Right atrium auricular region (tissue), 2 donors: ENCODE measurements around the gene TK2. TPM values are rescaled to one million over a fixed set of nuclear protein-coding genes. Genes with fewer than 3 reads are reported as not detected.
A peak's percentile ranks its signal among the peaks of the same experiment; 100 is the strongest.

ENCODE experiments used
- DNase-seq: peaks from one replicate; pipeline ENCODE4 v3.0.0-alpha.2; 2019; ENCODE audit warnings: low spot score
- H3K27ac ChIP-seq, 2 donors: fragments of 200-600 bp; sonication (generic); 1 replicate in 1 of 2; 2 replicates in 1 of 2; pipeline ENCODE4 v1.5.1; 2016 to 2019
- H3K27me3 ChIP-seq, 2 donors: fragments of 200-600 bp; sonication (generic); one replicate each; pipeline versions ENCODE4 v1.5.1 to v1.6.0; 2017 to 2019
- H3K36me3 ChIP-seq: fragments of 200-600 bp; sonication (generic); one replicate; pipeline ENCODE4 v1.5.1; 2016
- H3K4me1 ChIP-seq, 2 donors: fragments of 200-600 bp; sonication (generic); one replicate each; pipeline versions ENCODE4 v1.5.1 to v1.6.0; 2017 to 2019
- H3K4me3 ChIP-seq, 2 donors: fragments of 200-600 bp; sonication (generic); 1 replicate in 1 of 2; 2 replicates in 1 of 2; pipeline ENCODE4 v1.5.1; 2017 to 2019; ENCODE audit warnings: mild to moderate bottlenecking in 1 of 2, moderate library complexity in 1 of 2
- H3K9me3 ChIP-seq, 2 donors: fragments of 200-600 bp; sonication (generic); one replicate each; pipeline ENCODE4 v1.5.1; 2019
- CTCF ChIP-seq, 2 donors: fragments of 200-600 bp; sonication (generic); IDR thresholded peaks; one replicate each; pipeline ENCODE4 v1.5.1; 2019; ENCODE audit warnings: antibody characterized with exemption in 2 of 2
- total RNA-seq, 2 donors: library from RNA; depleted of rRNA; stranded (reverse); fragments of >200 nt; gene quantifications; one replicate each; pipeline ENCODE4 v1.1.0, GENCODE V29; 2016

Gene TK2
- total RNA-seq, 2 donors from 2014 or later = 20.7 to 24.5 TPM

- no peaks in the 10 kb centered on the region for H3K27me3 ChIP-seq
- no peak for DNase-seq
- H3K9me3 ChIP-seq = no peaks in the 10 kb centered on the region
- H3K4me1 ChIP-seq = no peaks in the 10 kb centered on the region
- no peak overlapping the region for H3K27ac ChIP-seq
- no peaks in the 10 kb centered on the region for H3K36me3 ChIP-seq
- H3K4me3 ChIP-seq = no peak overlapping the region
- TF ChIP-seq CTCF (IDR thresholded peaks at IDR 0.05) = no peak
These were observed 35.7 kb upstream of the TK2 start for GRCh38 chr16:66585481-66586239.

- Histone ChIP-seq H3K4me1 (peaks cover 0 to 12% of the 10 kb centered on the region in 2 donors), H3K36me3 (no peaks in the 10 kb centered on the region), H3K27ac (no peak overlapping the region), H3K4me3 (no peak overlapping the region), H3K27me3 (no peaks in the 10 kb centered on the region), H3K9me3 (no peaks in the 10 kb centered on the region)
- no peak for TF ChIP-seq CTCF (IDR thresholded peaks at IDR 0.05)
- DNase-seq = no peak
These were observed 31.5 kb upstream of the TK2 start for GRCh38 chr16:66581246-66581952.

- no peak for TF ChIP-seq CTCF (IDR thresholded peaks at IDR 0.05)
- no peaks in the 10 kb centered on the region for H3K9me3 ChIP-seq
- H3K4me3 ChIP-seq = no peak overlapping the region
- no peaks in the 10 kb centered on the region for H3K27me3 ChIP-seq
- no peak for DNase-seq
- H3K36me3 ChIP-seq = no peaks in the 10 kb centered on the region
- no peak overlapping the region for H3K27ac ChIP-seq
- peaks cover 0 to 12% of the 10 kb centered on the region in 2 donors for H3K4me1 ChIP-seq
These were observed 30.8 kb upstream of the TK2 start for GRCh38 chr16:66580605-66581209.

GRCh38 chr16:66578651-66579531, 29.0 kb upstream of the TK2 start, which contains the start of gene CMTM2:
TSS of gene CMTM2 (plus strand) at chr16:66579463. CDS start at chr16:66579608, 145 bp downstream.
- DNase-seq = no peak
- H3K4me3 ChIP-seq = peak within 1 kb of the TSS; percentile 8 to 39
- H3K4me1 ChIP-seq = peaks cover 0 to 12% of the 10 kb centered on the region in 2 donors
- no peaks in the 10 kb centered on the region for H3K27me3 ChIP-seq
- H3K9me3 ChIP-seq = no peaks in the 10 kb centered on the region
- H3K27ac ChIP-seq = no peak within 1 kb of the TSS
- H3K36me3 ChIP-seq = no peaks in the 10 kb centered on the region
- no peak for TF ChIP-seq CTCF (IDR thresholded peaks at IDR 0.05)

GRCh38 chr16:66576296-66576695, 26.4 kb upstream of the TK2 start:
- TF ChIP-seq CTCF (IDR thresholded peaks at IDR 0.05) = no peak
- H3K27ac ChIP-seq = no peak overlapping the region
- H3K4me1 ChIP-seq = peaks cover 0 to 12% of the 10 kb centered on the region in 2 donors
- DNase-seq = no peak
- no peak overlapping the region for H3K4me3 ChIP-seq
- H3K27me3 ChIP-seq = no peaks in the 10 kb centered on the region
- no peaks in the 10 kb centered on the region for H3K36me3 ChIP-seq
- H3K9me3 ChIP-seq = no peaks in the 10 kb centered on the region
